ENCODE measurements around the gene MS4A2. TPM values are rescaled to one million over a fixed set of nuclear protein-coding genes. Genes with fewer than 3 reads are reported as not detected.

The MS4A2 gene
- total RNA-seq, 1 donor from 2014 or later = not detected

GRCh38 chr11:60077981-60078380, 10.5 kb upstream of the MS4A2 start:
- H3K27me3 Mint-ChIP-seq (ENCODE audit: low read depth) = peaks cover 13% of the 10 kb centered on the region
- no peaks in the 10 kb centered on the region for H3K9me3 Mint-ChIP-seq
- DNase-seq (ENCODE audit: low read depth, low spot score) = no peak
- H3K4me3 Mint-ChIP-seq = no peak overlapping the region
- no peak for TF ChIP-seq CTCF (conservative IDR thresholded peaks at IDR 0.05)
- H3K36me3 Mint-ChIP-seq (ENCODE audit: low read depth) = no peaks in the 10 kb centered on the region
- H3K4me1 Mint-ChIP-seq = no peaks in the 10 kb centered on the region
- H3K27ac Mint-ChIP-seq (ENCODE audit: unreplicated experiment) = no peak overlapping the region

- no peak for TF ChIP-seq CTCF (conservative IDR thresholded peaks at IDR 0.05)
- Mint-ChIP-seq H3K36me3 (ENCODE audit: low read depth) (no peaks in the 10 kb centered on the region), H3K9me3 (no peaks in the 10 kb centered on the region), H3K27ac (ENCODE audit: unreplicated experiment) (no peak overlapping the region), H3K4me3 (no peak overlapping the region), H3K27me3 (ENCODE audit: low read depth) (peaks cover 13% of the 10 kb centered on the region), H3K4me1 (no peaks in the 10 kb centered on the region)
- DNase-seq (ENCODE audit: low read depth, low spot score) = no peak
Measured at GRCh38 chr11:60078745-60079144, 9.7 kb upstream of the MS4A2 start.

- no peak for DNase-seq (ENCODE audit: low read depth, low spot score)
- H3K4me3 Mint-ChIP-seq = no peak overlapping the region
- H3K27me3 Mint-ChIP-seq (ENCODE audit: low read depth) = peaks cover 21% of the 10 kb centered on the region
- no peaks in the 10 kb centered on the region for H3K9me3 Mint-ChIP-seq
- H3K27ac Mint-ChIP-seq (ENCODE audit: unreplicated experiment) = no peak overlapping the region
- no peaks in the 10 kb centered on the region for H3K4me1 Mint-ChIP-seq
- TF ChIP-seq CTCF (conservative IDR thresholded peaks at IDR 0.05) = no peak
- H3K36me3 Mint-ChIP-seq (ENCODE audit: low read depth) = no peaks in the 10 kb centered on the region
Measured at GRCh38 chr11:60080535-60080934, 7.9 kb upstream of the MS4A2 start.

GRCh38 chr11:60084631-60085273, 3.7 kb upstream of the MS4A2 start:
- no peak overlapping the region for H3K27ac Mint-ChIP-seq (ENCODE audit: unreplicated experiment)
- no peaks in the 10 kb centered on the region for H3K4me1 Mint-ChIP-seq
- H3K36me3 Mint-ChIP-seq (ENCODE audit: low read depth) = no peaks in the 10 kb centered on the region

GRCh38 chr11:60085909-60086308, 2.6 kb upstream of the MS4A2 start:
- no peak overlapping the region for H3K4me3 Mint-ChIP-seq
- H3K9me3 Mint-ChIP-seq = no peaks in the 10 kb centered on the region
- H3K27ac Mint-ChIP-seq (ENCODE audit: unreplicated experiment) = no peak overlapping the region
- no peaks in the 10 kb centered on the region for H3K4me1 Mint-ChIP-seq
- no peak for DNase-seq (ENCODE audit: low read depth, low spot score)
- H3K36me3 Mint-ChIP-seq (ENCODE audit: low read depth) = no peaks in the 10 kb centered on the region
- peaks cover 30% of the 10 kb centered on the region for H3K27me3 Mint-ChIP-seq (ENCODE audit: low read depth)
- TF ChIP-seq CTCF (conservative IDR thresholded peaks at IDR 0.05) = no peak

More at GRCh38 chr11:60084631-60085273, 3.7 kb upstream of the MS4A2 start:
- H3K4me3 Mint-ChIP-seq = no peak overlapping the region
- DNase-seq (ENCODE audit: low read depth, low spot score) = no peak
- H3K9me3 Mint-ChIP-seq = no peaks in the 10 kb centered on the region
- no peak for TF ChIP-seq CTCF (conservative IDR thresholded peaks at IDR 0.05)
- peaks cover 30% of the 10 kb centered on the region for H3K27me3 Mint-ChIP-seq (ENCODE audit: low read depth)

All from neural crest cell (in vitro differentiated cells).